ENCODE results near the gene GRIN1. TPM values are rescaled to one million over a fixed set of nuclear protein-coding genes. Genes with fewer than 3 reads are reported as not detected.

Gene GRIN1
- total and polyA plus RNA-seq, 2 of the 13 experiments (the other 11 are each of a cell fraction or from before 2014, with no cell fraction given): 0.13 TPM; not detected in 1

DNA sequence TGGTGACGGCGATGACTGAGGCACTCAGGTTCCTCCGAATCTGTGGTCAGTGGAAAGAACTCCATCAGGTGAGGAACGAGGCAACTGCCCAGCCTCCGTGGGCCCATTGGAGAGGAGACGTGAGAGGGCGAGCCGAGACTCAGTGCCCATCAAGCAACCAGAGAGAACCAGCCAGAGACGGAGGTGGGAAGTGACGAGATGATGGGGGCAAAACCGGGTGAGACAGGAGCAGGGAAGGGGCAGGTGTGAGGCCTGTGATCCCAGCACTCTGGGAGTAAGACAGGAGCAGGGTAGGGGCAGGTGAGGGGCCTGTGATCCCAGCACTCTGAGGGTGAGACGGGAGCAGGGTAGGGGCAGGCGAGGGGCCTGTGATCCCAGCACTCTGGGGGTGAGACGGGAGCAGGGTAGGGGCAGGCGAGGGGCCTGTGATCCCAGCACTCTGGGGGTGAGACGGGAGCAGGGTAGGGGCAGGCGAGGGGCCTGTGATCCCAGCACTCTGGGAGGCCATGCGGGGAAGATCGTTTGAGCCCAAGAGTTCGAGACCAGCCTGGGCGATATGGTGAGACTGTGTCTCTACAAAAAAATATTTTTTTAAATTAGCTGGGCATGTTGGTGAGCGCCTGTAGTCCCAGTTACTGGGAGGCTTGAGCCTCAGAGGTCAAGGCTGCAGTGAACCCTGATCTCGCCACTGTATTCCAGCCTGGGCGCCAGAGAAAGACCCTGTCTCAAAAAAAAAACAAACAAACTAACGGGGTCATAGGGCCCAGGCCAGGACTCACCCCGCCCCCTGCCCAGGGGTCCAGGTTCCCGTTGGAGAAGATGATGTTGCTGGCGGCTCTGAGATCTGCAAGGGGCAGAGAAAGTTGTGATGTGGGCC lies 27.8 kb upstream of the GRIN1 start:
- H3K9ac ChIP-seq (ENCODE audit: insufficient read depth, low read depth, low read length): peak overlapping the region; percentile 56; the same call in 1 of the 2 replicates
- peaks cover 3 to 19% of the 10 kb centered on the region in 2 experiments; a peak in 2 of 5 replicates for H3K36me3 ChIP-seq (replicated peaks in 1 of 2; ENCODE audit: control insufficient read depth in 1 of 2, insufficient read depth in 2 of 2, low read length in 2 of 2)
- ChIA-PET POLR2A (interaction anchor here (0.7 to 1.4 kb wide), 6 partner anchors 16 to 131 kb away, joined by 3 to 8 read pairs (median 4); partner anchors contain the start of genes MAN1B1, SAPCD2 and TUBB4B), CTCF (ENCODE audit: low intra/inter-chr PET ratio, low total read pairs) (no interaction called here)
- no peak overlapping the region for H2AFZ ChIP-seq (ENCODE audit: low read length)
- peak overlapping the region; percentile 82 for H3K4me2 ChIP-seq (ENCODE audit: low read depth, low read length)
- H4K20me1 ChIP-seq (ENCODE audit: insufficient read depth, low read length): no peaks in the 10 kb centered on the region
- BruUV-seq (replicated peaks): no TSS peak
- peak overlapping the region; percentile 45 to 73 (median 51); a peak in 5 of 6 replicates for H3K4me3 ChIP-seq (replicated peaks in 1 of 3; ENCODE audit: insufficient read depth in 1 of 3, low read depth in 2 of 3, low read length in 3 of 3)
- intact Hi-C loops (cut with micrococcal nuclease; ENCODE audit: unreplicated experiment) (loop anchor here (10.0 kb wide), 1 partner anchor 64 kb away; the partner anchor contains the start of genes LRRC26 and TMEM210), in situ Hi-C loops (cut with HindIII; ENCODE audit: extremely low pct_ligation_motif_present, low pct_unique_long_range_greater_than_20kb) (loop anchor here (5.0 kb wide), 1 partner anchor 116 kb away; the partner anchor contains the start of genes CYSRT1 and RNF224)
- H3K79me2 ChIP-seq (ENCODE audit: insufficient read depth, low read length): no peaks in the 10 kb centered on the region
- DNase-seq (ENCODE audit: low spot score): no peak
- no peaks in the 10 kb centered on the region for H3K27me3 ChIP-seq (ENCODE audit: control insufficient read depth in 1 of 2, insufficient read depth in 2 of 2, low read length in 2 of 2)
- H3K27ac ChIP-seq (ENCODE audit: extremely low read length, insufficient read depth, low read length): peak overlapping the region; percentile 63
- no peaks in the 10 kb centered on the region for H3K9me3 ChIP-seq (ENCODE audit: low read length)
- FAIRE-seq: peak; percentile 43
- peaks cover 50% of the 10 kb centered on the region for H3K4me1 ChIP-seq (ENCODE audit: insufficient read depth, low read length)
- 55% methylated on average over 28 of the region's 28 CpGs for WGBS (ENCODE audit: low lambda C conversion rate)
- ATAC-seq: peak; percentile 11
- peak; percentile 36; the same call in 1 of the 2 replicates for TF ChIP-seq MED1 (CRISPR knock-in tag; IDR thresholded peaks at IDR 0.05)
- TF ChIP-seq GATAD2A (CRISPR knock-in tag; IDR thresholded peaks at IDR 0.05): 0 out of 2 replicates have a peak, but pooled peaks have one; percentile 6
- TF ChIP-seq HNF4A (CRISPR knock-in tag; IDR thresholded peaks at IDR 0.05): peak; percentile 46
- no peak for TF ChIP-seq MIER2 (CRISPR knock-in tag; IDR thresholded peaks at IDR 0.05)
- no peak for TF ChIP-seq TEAD2 (CRISPR knock-in tag; IDR thresholded peaks at IDR 0.05)
- no peak for TF ChIP-seq ZNF335 (CRISPR knock-in tag; IDR thresholded peaks at IDR 0.05)
- TF ChIP-seq, protein P1, sequence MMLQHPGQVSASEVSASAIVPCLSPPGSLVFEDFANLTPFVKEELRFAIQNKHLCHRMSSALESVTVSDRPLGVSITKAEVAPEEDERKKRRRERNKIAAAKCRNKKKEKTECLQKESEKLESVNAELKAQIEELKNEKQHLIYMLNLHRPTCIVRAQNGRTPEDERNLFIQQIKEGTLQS (CRISPR knock-in tag; IDR thresholded peaks at IDR 0.05): no peak
- TF ChIP-seq U2AF1 (optimal IDR thresholded peaks at IDR 0.05; ENCODE audit: low read depth, low read length): peak; percentile 5
- TF ChIP-seq MED13 (CRISPR knock-in tag; IDR thresholded peaks at IDR 0.05): 0 out of 2 replicates have a peak, but pooled peaks have one; percentile 8
- TF ChIP-seq, protein P2, sequence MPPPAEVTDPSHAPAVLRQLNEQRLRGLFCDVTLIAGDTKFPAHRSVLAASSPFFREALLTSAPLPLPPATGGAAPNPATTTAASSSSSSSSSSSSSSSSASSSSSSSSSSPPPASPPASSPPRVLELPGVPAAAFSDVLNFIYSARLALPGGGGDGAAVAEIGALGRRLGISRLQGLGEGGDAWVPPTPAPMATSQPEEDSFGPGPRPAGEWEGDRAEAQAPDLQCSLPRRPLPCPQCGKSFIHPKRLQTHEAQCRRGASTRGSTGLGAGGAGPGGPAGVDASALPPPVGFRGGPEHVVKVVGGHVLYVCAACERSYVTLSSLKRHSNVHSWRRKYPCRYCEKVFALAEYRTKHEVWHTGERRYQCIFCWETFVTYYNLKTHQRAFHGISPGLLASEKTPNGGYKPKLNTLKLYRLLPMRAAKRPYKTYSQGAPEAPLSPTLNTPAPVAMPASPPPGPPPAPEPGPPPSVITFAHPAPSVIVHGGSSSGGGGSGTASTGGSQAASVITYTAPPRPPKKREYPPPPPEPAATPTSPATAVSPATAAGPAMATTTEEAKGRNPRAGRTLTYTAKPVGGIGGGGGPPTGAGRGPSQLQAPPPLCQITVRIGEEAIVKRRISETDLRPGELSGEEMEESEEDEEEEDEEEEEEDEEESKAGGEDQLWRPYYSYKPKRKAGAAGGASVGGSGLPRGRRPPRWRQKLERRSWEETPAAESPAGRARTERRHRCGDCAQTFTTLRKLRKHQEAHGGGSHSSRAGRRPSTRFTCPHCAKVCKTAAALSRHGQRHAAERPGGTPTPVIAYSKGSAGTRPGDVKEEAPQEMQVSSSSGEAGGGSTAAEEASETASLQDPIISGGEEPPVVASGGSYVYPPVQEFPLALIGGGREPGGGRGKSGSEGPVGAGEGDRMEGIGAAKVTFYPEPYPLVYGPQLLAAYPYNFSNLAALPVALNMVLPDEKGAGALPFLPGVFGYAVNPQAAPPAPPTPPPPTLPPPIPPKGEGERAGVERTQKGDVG (CRISPR knock-in tag; IDR thresholded peaks at IDR 0.05; ENCODE audit: borderline replicate concordance): no peak
- peak; percentile 76 for TF ChIP-seq NR2F6 (IDR thresholded peaks at IDR 0.05)
- peak; percentile 65 for TF ChIP-seq NR2F6 (CRISPR knock-in tag; IDR thresholded peaks at IDR 0.05)
- no peak for TF ChIP-seq SAFB2 (CRISPR knock-in tag; IDR thresholded peaks at IDR 0.05; ENCODE audit: borderline replicate concordance, low read depth)
- TF ChIP-seq PHB2 (IDR thresholded peaks at IDR 0.05; ENCODE audit: partially characterized antibody): no peak
- TF ChIP-seq ZNF263 (CRISPR knock-in tag; IDR thresholded peaks at IDR 0.05): no peak
- no peak for TF ChIP-seq ZBTB8A (CRISPR knock-in tag; IDR thresholded peaks at IDR 0.05; ENCODE audit: borderline replicate concordance, low read depth)
- no peak for TF ChIP-seq ATF7-NPFF (CRISPR knock-in tag; IDR thresholded peaks at IDR 0.05; ENCODE audit: low read depth)
- no peak for TF ChIP-seq SATB2 (CRISPR knock-in tag; IDR thresholded peaks at IDR 0.05)
- TF ChIP-seq EP300 (IDR thresholded peaks at IDR 0.05; ENCODE audit: low read depth in 2 of 2, low read length in 2 of 2): 0 out of 4 replicates have a peak, but pooled peaks of 1 of the 2 experiments have one; percentile 17
- no peak for TF ChIP-seq EP300 (CRISPR knock-in tag; IDR thresholded peaks at IDR 0.05; ENCODE audit: borderline replicate concordance)
- peak; percentile 65; the same call in 1 of the 2 replicates for TF ChIP-seq PHF21A (CRISPR knock-in tag; IDR thresholded peaks at IDR 0.05)

Data from HepG2 (cell line).